H1 (cell line): ENCODE measurements around the gene USE1. TPM values are rescaled to one million over a fixed set of nuclear protein-coding genes. Genes with fewer than 3 reads are reported as not detected.

Experiments used
- polyA plus RNA-seq, 7 experiments: library from polyadenylated mRNA; depleted of rRNA in 3 of 7; stranded (reverse) in 5 of 7; unstranded in 2 of 7; fragments of >200 nt in 5 of 7; fragments of 200-250 nt in 2 of 7; gene quantifications; 1 replicate in 5 of 7; 2 replicates in 1 of 7; 4 replicates in 1 of 7; pipeline versions ENCODE4 v1.2.1 to v1.2.3, GENCODE V29; 2011 to 2013; ENCODE audit warnings: missing spikeins in 2 of 7, mixed read lengths in 2 of 7
- total RNA-seq: library from RNA; stranded (reverse); fragmentation: NEBNext Ultra II Directional; extraction: Animal tissue kit (Norgen Biotek cat#: 25700); gene quantifications from 2 replicates; pipeline ENCODE4 v1.2.1, GENCODE V29; 2021
- TF ChIP-seq, protein P1 (sequence below): fragments of 300-600 bp; sonication (generic); IDR thresholded peaks from 2 replicates; pipeline ENCODE4 v1.7.1; 2012; ENCODE audit warnings: low read length, moderate library complexity, mild to moderate bottlenecking, inconsistent platforms; ENCODE audit not compliant: insufficient replicate concordance

USE1 gene
- total and polyA plus RNA-seq, 2 of the 8 experiments (the other 6 are each of a cell fraction or from before 2014, with no cell fraction given), result 8.7 to 13.9 TPM

DNA sequence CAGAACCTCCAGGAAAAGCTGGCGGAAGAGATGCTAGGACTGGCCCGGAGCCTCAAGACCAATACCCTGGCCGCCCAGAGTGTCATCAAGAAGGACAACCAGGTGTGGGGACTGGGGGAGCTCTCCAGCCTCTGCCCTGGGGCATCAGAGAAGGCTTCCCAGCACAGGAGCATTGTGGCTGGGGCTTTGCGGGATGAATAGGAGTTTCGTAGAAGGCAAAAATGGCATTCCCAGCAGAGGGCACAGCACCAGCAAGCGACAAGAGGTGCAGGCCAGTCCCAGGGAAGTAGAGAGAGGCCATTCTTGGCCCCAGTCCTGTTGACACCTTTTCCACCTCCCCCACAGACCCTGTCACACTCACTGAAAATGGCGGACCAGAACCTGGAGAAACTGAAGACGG, 4.1 kb downstream of the USE1 start (continued):
- TF ChIP-seq, protein P1, sequence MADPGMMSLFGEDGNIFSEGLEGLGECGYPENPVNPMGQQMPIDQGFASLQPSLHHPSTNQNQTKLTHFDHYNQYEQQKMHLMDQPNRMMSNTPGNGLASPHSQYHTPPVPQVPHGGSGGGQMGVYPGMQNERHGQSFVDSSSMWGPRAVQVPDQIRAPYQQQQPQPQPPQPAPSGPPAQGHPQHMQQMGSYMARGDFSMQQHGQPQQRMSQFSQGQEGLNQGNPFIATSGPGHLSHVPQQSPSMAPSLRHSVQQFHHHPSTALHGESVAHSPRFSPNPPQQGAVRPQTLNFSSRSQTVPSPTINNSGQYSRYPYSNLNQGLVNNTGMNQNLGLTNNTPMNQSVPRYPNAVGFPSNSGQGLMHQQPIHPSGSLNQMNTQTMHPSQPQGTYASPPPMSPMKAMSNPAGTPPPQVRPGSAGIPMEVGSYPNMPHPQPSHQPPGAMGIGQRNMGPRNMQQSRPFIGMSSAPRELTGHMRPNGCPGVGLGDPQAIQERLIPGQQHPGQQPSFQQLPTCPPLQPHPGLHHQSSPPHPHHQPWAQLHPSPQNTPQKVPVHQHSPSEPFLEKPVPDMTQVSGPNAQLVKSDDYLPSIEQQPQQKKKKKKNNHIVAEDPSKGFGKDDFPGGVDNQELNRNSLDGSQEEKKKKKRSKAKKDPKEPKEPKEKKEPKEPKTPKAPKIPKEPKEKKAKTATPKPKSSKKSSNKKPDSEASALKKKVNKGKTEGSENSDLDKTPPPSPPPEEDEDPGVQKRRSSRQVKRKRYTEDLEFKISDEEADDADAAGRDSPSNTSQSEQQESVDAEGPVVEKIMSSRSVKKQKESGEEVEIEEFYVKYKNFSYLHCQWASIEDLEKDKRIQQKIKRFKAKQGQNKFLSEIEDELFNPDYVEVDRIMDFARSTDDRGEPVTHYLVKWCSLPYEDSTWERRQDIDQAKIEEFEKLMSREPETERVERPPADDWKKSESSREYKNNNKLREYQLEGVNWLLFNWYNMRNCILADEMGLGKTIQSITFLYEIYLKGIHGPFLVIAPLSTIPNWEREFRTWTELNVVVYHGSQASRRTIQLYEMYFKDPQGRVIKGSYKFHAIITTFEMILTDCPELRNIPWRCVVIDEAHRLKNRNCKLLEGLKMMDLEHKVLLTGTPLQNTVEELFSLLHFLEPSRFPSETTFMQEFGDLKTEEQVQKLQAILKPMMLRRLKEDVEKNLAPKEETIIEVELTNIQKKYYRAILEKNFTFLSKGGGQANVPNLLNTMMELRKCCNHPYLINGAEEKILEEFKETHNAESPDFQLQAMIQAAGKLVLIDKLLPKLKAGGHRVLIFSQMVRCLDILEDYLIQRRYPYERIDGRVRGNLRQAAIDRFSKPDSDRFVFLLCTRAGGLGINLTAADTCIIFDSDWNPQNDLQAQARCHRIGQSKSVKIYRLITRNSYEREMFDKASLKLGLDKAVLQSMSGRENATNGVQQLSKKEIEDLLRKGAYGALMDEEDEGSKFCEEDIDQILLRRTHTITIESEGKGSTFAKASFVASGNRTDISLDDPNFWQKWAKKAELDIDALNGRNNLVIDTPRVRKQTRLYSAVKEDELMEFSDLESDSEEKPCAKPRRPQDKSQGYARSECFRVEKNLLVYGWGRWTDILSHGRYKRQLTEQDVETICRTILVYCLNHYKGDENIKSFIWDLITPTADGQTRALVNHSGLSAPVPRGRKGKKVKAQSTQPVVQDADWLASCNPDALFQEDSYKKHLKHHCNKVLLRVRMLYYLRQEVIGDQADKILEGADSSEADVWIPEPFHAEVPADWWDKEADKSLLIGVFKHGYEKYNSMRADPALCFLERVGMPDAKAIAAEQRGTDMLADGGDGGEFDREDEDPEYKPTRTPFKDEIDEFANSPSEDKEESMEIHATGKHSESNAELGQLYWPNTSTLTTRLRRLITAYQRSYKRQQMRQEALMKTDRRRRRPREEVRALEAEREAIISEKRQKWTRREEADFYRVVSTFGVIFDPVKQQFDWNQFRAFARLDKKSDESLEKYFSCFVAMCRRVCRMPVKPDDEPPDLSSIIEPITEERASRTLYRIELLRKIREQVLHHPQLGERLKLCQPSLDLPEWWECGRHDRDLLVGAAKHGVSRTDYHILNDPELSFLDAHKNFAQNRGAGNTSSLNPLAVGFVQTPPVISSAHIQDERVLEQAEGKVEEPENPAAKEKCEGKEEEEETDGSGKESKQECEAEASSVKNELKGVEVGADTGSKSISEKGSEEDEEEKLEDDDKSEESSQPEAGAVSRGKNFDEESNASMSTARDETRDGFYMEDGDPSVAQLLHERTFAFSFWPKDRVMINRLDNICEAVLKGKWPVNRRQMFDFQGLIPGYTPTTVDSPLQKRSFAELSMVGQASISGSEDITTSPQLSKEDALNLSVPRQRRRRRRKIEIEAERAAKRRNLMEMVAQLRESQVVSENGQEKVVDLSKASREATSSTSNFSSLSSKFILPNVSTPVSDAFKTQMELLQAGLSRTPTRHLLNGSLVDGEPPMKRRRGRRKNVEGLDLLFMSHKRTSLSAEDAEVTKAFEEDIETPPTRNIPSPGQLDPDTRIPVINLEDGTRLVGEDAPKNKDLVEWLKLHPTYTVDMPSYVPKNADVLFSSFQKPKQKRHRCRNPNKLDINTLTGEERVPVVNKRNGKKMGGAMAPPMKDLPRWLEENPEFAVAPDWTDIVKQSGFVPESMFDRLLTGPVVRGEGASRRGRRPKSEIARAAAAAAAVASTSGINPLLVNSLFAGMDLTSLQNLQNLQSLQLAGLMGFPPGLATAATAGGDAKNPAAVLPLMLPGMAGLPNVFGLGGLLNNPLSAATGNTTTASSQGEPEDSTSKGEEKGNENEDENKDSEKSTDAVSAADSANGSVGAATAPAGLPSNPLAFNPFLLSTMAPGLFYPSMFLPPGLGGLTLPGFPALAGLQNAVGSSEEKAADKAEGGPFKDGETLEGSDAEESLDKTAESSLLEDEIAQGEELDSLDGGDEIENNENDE, result no peak
